Measurements from ENCODE around the gene MEIS2. TPM values are rescaled to one million over a fixed set of nuclear protein-coding genes. Genes with fewer than 3 reads are reported as not detected.
A peak's percentile ranks its signal among the peaks of the same experiment; 100 is the strongest.

The MEIS2 gene
- total RNA-seq, 1 donor from 2014 or later, result 35.6 TPM

DNA sequence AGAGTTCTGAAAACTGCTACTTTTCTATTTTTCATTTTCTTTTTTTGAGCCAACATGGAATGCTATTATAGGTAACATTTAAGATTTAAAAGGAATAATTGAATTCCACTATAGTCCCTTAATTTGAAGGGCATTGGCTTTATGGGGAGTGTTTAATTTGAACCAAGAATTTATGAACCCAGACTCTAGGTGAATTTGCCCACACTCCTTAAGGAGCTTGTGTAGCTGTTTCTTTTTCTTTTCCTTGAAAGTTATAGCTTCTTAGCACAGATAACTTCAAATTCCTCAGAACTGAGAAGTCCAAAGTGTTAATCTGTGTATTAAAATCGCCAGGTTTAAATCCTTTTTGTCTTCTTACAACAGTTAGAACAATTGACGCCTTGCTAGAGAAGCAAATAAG is 4.7 kb upstream of the MEIS2 start:
- H3K4me3 ChIP-seq (ENCODE audit: insufficient read depth, low read depth, low read length), result no peak overlapping the region
- DNase-seq (ENCODE audit: low read depth) (no peak), FAIRE-seq (peak; percentile 41)
- peaks cover 3% of the 10 kb centered on the region for H3K4me1 ChIP-seq (ENCODE audit: insufficient read depth, low read length)
- peak overlapping the region; percentile 52 for H3K9ac ChIP-seq (ENCODE audit: low read length)
- TF ChIP-seq EZH2 (IDR thresholded peaks at IDR 0.05; ENCODE audit: insufficient read depth, low read length), result no peak
- Mint-ChIP-seq H3K4me3 (ENCODE audit: unreplicated experiment) (no peak overlapping the region), H3K4me1 (ENCODE audit: low read depth, unreplicated experiment) (peaks cover 6% of the 10 kb centered on the region), H3K36me3 (ENCODE audit: low read depth, unreplicated experiment) (no peaks in the 10 kb centered on the region), H3K9me3 (ENCODE audit: unreplicated experiment) (no peaks in the 10 kb centered on the region), H3K27ac (ENCODE audit: unreplicated experiment) (no peak overlapping the region), H3K27me3 (ENCODE audit: low read depth, unreplicated experiment) (peaks cover 67% of the 10 kb centered on the region)
- peak overlapping the region; percentile 99 for H3K4me2 ChIP-seq (ENCODE audit: low read length)
- H3K27ac ChIP-seq (ENCODE audit: low read depth, low read length), result no peak overlapping the region
- peaks cover 54% of the 10 kb centered on the region for H3K79me2 ChIP-seq (ENCODE audit: insufficient read depth, low read length)
- no peak overlapping the region for H2AFZ ChIP-seq (ENCODE audit: low read depth, low read length)
- H3K27me3 ChIP-seq (ENCODE audit: insufficient read depth, low read length), result peaks cover 50% of the 10 kb centered on the region
- peaks cover 15% of the 10 kb centered on the region for H4K20me1 ChIP-seq (ENCODE audit: insufficient read depth, low read length)
- no peaks in the 10 kb centered on the region for H3K36me3 ChIP-seq (ENCODE audit: insufficient read depth, low read length)
- H3K9me3 ChIP-seq (ENCODE audit: insufficient read depth, low read depth, low read length), result no peaks in the 10 kb centered on the region

DNA sequence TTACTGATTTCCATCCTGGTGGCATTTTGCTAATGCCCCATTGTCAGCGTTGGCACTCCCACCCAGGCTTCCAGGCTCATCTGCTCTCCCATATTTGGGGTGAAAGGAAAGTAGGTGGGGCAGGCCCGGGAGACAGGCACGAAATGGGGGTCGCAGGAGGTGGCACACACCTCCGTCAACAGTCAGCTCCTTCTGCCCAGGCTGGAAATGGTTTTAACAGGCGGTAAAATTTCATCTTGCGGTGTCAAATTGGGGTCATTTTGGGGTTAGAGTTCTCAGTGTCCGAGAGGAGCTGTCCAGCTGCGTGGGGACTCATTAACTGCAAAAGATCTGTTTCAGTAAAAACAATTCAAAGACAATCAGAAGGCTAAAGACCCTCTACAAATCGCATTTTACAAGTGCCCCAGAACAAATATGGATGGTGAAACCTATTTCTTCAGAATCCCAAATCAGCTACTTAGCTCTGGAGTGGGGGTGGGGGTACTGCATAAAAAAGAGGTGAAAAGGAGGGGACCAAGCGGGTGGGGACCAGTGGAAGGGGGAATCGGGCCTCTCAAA is 4.2 kb upstream of the MEIS2 start:
- Mint-ChIP-seq H3K9me3 (ENCODE audit: unreplicated experiment) (no peaks in the 10 kb centered on the region), H3K27me3 (ENCODE audit: low read depth, unreplicated experiment) (peaks cover 64% of the 10 kb centered on the region), H3K4me3 (ENCODE audit: unreplicated experiment) (no peak overlapping the region), H3K27ac (ENCODE audit: unreplicated experiment) (no peak overlapping the region), H3K36me3 (ENCODE audit: low read depth, unreplicated experiment) (no peaks in the 10 kb centered on the region), H3K4me1 (ENCODE audit: low read depth, unreplicated experiment) (peaks cover 4% of the 10 kb centered on the region)
- Histone ChIP-seq H3K4me1 (ENCODE audit: insufficient read depth, low read length) (peaks cover 3% of the 10 kb centered on the region), H3K4me3 (ENCODE audit: insufficient read depth, low read depth, low read length) (peak overlapping the region; percentile 89), H3K9ac (ENCODE audit: low read length) (peak overlapping the region; percentile 52), H3K27me3 (ENCODE audit: insufficient read depth, low read length) (peaks cover 45% of the 10 kb centered on the region), H4K20me1 (ENCODE audit: insufficient read depth, low read length) (peaks cover 15% of the 10 kb centered on the region), H3K9me3 (ENCODE audit: insufficient read depth, low read depth, low read length) (no peaks in the 10 kb centered on the region), H2AFZ (ENCODE audit: low read depth, low read length) (no peak overlapping the region), H3K27ac (ENCODE audit: low read depth, low read length) (no peak overlapping the region), H3K36me3 (ENCODE audit: insufficient read depth, low read length) (no peaks in the 10 kb centered on the region), H3K79me2 (ENCODE audit: insufficient read depth, low read length) (peaks cover 58% of the 10 kb centered on the region), H3K4me2 (ENCODE audit: low read length) (peak overlapping the region; percentile 99)
- DNase-seq (ENCODE audit: low read depth) (no peak), FAIRE-seq (no peak)
- TF ChIP-seq, protein P1, sequence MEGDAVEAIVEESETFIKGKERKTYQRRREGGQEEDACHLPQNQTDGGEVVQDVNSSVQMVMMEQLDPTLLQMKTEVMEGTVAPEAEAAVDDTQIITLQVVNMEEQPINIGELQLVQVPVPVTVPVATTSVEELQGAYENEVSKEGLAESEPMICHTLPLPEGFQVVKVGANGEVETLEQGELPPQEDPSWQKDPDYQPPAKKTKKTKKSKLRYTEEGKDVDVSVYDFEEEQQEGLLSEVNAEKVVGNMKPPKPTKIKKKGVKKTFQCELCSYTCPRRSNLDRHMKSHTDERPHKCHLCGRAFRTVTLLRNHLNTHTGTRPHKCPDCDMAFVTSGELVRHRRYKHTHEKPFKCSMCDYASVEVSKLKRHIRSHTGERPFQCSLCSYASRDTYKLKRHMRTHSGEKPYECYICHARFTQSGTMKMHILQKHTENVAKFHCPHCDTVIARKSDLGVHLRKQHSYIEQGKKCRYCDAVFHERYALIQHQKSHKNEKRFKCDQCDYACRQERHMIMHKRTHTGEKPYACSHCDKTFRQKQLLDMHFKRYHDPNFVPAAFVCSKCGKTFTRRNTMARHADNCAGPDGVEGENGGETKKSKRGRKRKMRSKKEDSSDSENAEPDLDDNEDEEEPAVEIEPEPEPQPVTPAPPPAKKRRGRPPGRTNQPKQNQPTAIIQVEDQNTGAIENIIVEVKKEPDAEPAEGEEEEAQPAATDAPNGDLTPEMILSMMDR (IDR thresholded peaks at IDR 0.05; ENCODE audit: insufficient read depth, low read depth, low read length), result no peak
- TF ChIP-seq EZH2 (IDR thresholded peaks at IDR 0.05; ENCODE audit: insufficient read depth, low read length), result no peak

DNA sequence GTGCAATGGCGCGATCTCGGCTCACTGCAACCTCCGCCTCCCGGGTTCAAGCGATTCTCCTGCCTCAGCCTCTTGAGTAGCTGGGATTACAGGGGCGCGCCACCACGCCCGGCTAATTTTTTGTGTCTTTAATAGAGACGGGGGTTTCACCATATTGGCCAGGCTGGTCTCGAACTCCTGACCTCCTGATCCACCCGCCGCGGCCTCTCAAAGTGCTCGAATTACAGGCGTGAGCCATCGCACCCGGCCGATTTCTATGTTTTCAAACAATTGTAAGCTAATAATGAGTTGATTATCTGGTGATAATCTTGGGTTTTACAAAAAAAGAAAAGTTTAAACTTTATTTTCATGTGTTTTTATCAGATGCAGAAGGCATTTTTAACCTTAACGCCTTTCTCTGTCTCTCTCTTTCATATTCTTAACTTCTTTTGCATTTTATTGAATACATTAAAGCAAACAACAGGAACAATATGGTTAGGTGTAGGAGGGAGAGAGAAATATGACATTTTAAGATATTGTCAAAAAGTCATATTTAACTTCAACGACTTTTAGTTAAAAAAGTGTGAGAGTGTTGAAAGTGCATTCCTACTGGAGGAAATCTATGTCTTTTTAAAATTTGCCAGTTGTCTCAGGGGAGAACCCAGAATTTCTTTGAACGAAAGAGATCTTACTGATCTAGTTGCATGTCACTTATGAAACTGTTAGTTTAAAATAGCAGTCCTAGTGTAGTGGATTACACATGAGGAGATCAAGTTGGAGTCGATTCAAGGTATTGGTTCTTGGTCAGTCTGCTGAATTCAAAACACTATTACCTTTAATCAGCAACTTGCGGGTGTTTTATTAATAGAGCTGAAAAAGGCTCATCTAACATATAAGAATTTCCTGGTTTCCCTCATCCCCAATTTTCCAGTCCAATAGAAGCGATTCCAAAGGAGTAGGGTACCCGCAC is 3.4 kb upstream of the MEIS2 start:
- H3K4me2 ChIP-seq (ENCODE audit: low read length), result peak overlapping the region; percentile 99
- no peak for FAIRE-seq
- peaks cover 4% of the 10 kb centered on the region for H3K4me1 Mint-ChIP-seq (ENCODE audit: low read depth, unreplicated experiment)
- peaks cover 3% of the 10 kb centered on the region for H3K4me1 ChIP-seq (ENCODE audit: insufficient read depth, low read length)
- H4K20me1 ChIP-seq (ENCODE audit: insufficient read depth, low read length), result peaks cover 15% of the 10 kb centered on the region
- H3K27me3 Mint-ChIP-seq (ENCODE audit: low read depth, unreplicated experiment), result peaks cover 56% of the 10 kb centered on the region
- peaks cover 61% of the 10 kb centered on the region for H3K79me2 ChIP-seq (ENCODE audit: insufficient read depth, low read length)
- no peak for DNase-seq (ENCODE audit: low read depth)
- no peaks in the 10 kb centered on the region for H3K36me3 ChIP-seq (ENCODE audit: insufficient read depth, low read length)
- no peaks in the 10 kb centered on the region for H3K9me3 ChIP-seq (ENCODE audit: insufficient read depth, low read depth, low read length)
- H3K9ac ChIP-seq (ENCODE audit: low read length), result peak overlapping the region; percentile 52
- H3K27ac Mint-ChIP-seq (ENCODE audit: unreplicated experiment), result no peak overlapping the region
- H3K4me3 ChIP-seq (ENCODE audit: insufficient read depth, low read depth, low read length), result peak overlapping the region; percentile 89
- TF ChIP-seq EZH2 (IDR thresholded peaks at IDR 0.05; ENCODE audit: insufficient read depth, low read length), result no peak
- H3K9me3 Mint-ChIP-seq (ENCODE audit: unreplicated experiment), result no peaks in the 10 kb centered on the region
- H2AFZ ChIP-seq (ENCODE audit: low read depth, low read length), result no peak overlapping the region
- no peak overlapping the region for H3K27ac ChIP-seq (ENCODE audit: low read depth, low read length)
- H3K4me3 Mint-ChIP-seq (ENCODE audit: unreplicated experiment), result peak overlapping the region; percentile 25
- peaks cover 39% of the 10 kb centered on the region for H3K27me3 ChIP-seq (ENCODE audit: insufficient read depth, low read length)
- no peaks in the 10 kb centered on the region for H3K36me3 Mint-ChIP-seq (ENCODE audit: low read depth, unreplicated experiment)

All from astrocyte (in vitro differentiated cells and primary cell).